Measurements from ENCODE around the gene KCNV2.
"Not testable (repeated sequence)": the region's sequence is repeated elsewhere in the genome, so short reads cannot be mapped to it uniquely, and the experiment has no call there.

DNA sequence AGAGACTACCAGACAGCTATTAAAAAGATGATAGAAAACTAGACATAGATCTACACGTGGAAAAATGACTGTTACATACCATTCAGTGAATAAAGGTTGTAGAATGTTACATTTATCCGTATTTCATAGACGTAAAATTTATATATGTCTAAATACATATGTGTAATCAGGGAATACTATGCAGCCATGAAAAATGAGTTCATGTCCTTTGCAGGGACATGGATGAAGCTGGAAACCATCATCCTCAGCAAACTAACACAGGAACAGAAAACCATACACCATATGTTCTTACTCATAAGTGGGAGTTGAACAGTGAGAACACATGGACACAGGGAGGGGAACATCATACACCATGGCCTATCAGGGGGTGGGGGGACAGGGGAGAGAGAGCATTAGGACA is 10.1 kb upstream of the KCNV2 start:
- TF ChIP-seq, protein P1, sequence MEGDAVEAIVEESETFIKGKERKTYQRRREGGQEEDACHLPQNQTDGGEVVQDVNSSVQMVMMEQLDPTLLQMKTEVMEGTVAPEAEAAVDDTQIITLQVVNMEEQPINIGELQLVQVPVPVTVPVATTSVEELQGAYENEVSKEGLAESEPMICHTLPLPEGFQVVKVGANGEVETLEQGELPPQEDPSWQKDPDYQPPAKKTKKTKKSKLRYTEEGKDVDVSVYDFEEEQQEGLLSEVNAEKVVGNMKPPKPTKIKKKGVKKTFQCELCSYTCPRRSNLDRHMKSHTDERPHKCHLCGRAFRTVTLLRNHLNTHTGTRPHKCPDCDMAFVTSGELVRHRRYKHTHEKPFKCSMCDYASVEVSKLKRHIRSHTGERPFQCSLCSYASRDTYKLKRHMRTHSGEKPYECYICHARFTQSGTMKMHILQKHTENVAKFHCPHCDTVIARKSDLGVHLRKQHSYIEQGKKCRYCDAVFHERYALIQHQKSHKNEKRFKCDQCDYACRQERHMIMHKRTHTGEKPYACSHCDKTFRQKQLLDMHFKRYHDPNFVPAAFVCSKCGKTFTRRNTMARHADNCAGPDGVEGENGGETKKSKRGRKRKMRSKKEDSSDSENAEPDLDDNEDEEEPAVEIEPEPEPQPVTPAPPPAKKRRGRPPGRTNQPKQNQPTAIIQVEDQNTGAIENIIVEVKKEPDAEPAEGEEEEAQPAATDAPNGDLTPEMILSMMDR (conservative IDR thresholded peaks at IDR 0.05 in 1 of 2, IDR thresholded peaks at IDR 0.05 in 1 of 2; ENCODE audit: low read depth in 1 of 2, low read length in 2 of 2): not testable (repeated sequence)
- not testable (repeated sequence) for TF ChIP-seq EZH2 (IDR thresholded peaks at IDR 0.05; ENCODE audit: low read length, missing control alignments)
